Bone marrow (tissue), 2 donors: Measurements from ENCODE around the gene LRCH2.
"Not testable (repeated sequence)": the region's sequence is repeated elsewhere in the genome, so short reads cannot be mapped to it uniquely, and the experiment has no call there.

ENCODE experiments used
- DNase-seq, 2 donors: peaks; one replicate each; lab custom pipeline; 2025; lab: John Stamatoyannopoulos, UW

Gene LRCH2

GRCh38 chrX:115233497-115234455 is at the start of gene LRCH2:
Gene LRCH2 (minus strand): TSS chrX:115234096. CDS start chrX:115234041, 55 bp downstream.
- DNase-seq, result no peak

GRCh38 chrX:115269051-115269683 is 35.3 kb upstream of the LRCH2 start:
- DNase-seq, result no peak

GRCh38 chrX:115268421-115268820 is 34.5 kb upstream of the LRCH2 start:
- DNase-seq, result no peak

- no peak for DNase-seq
Measured at GRCh38 chrX:115266300-115266699, 32.4 kb upstream of the LRCH2 start.

- no peak for DNase-seq
Measured at GRCh38 chrX:115264009-115264408, 30.1 kb upstream of the LRCH2 start.

GRCh38 chrX:115261148-115261547 is 27.3 kb upstream of the LRCH2 start:
- no peak for DNase-seq

GRCh38 chrX:115260330-115260729 is 26.4 kb upstream of the LRCH2 start:
- DNase-seq, result no peak

- DNase-seq, result no peak
Measured at GRCh38 chrX:115259238-115259875, 25.5 kb upstream of the LRCH2 start.

- no peak for DNase-seq
Measured at GRCh38 chrX:115257711-115258110, 23.8 kb upstream of the LRCH2 start.

- no peak for DNase-seq
Measured at GRCh38 chrX:115255003-115255402, 21.1 kb upstream of the LRCH2 start.

GRCh38 chrX:115251458-115252233 is 17.8 kb upstream of the LRCH2 start:
- no peak for DNase-seq

- DNase-seq, result no peak
Measured at GRCh38 chrX:115237056-115237455, 3.2 kb upstream of the LRCH2 start.

- no peak for DNase-seq
Measured at GRCh38 chrX:115236560-115236959, 2.7 kb upstream of the LRCH2 start.

GRCh38 chrX:115234461-115234860 is 565 bp upstream of the LRCH2 start:
- no peak for DNase-seq

- DNase-seq, result no peak
Measured at GRCh38 chrX:115232933-115233496, 881 bp downstream of the LRCH2 start.

GRCh38 chrX:115229337-115230003 is 4.4 kb downstream of the LRCH2 start:
- no peak for DNase-seq

- no peak for DNase-seq
Measured at GRCh38 chrX:115226929-115227328, 7.0 kb downstream of the LRCH2 start.

- not testable (repeated sequence) for DNase-seq
Measured at GRCh38 chrX:115217346-115217745, 16.6 kb downstream of the LRCH2 start.

- no peak for DNase-seq
Measured at GRCh38 chrX:115214605-115215004, 19.3 kb downstream of the LRCH2 start.

GRCh38 chrX:115214151-115214550 is 19.7 kb downstream of the LRCH2 start:
- no peak for DNase-seq

- DNase-seq, result not testable (repeated sequence)
Measured at GRCh38 chrX:115209547-115209946, 24.3 kb downstream of the LRCH2 start.
